HuH-7 (cell line): ENCODE results near the gene FOXO1.

Experiments used
- DNase-seq: peaks from one replicate; pipeline ENCODE4 v3.0.0; 2011; ENCODE audit warnings: low spot score

Gene FOXO1

DNA sequence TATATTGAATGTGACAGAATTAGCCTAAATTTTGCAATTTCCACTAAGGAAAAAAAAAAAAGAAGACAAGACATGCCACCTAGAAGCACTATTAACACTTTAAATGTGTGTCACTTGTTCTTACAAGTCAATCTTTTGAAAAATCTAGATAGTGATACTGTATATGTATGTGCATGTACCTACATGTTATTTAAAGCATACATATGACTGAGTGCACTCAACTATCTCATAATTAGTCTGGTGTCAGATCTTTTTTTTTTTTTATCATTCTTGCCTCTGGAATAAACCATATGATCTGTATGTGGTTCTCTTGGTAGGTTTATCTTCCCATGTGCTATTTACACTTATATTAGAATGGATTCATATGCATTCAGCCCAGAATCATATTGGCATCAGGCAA lies 62.3 kb downstream of the FOXO1 start:
- no peak for DNase-seq

- no peak for DNase-seq
Measured at GRCh38 chr13:40600149-40600751, 66.2 kb downstream of the FOXO1 start.

DNA sequence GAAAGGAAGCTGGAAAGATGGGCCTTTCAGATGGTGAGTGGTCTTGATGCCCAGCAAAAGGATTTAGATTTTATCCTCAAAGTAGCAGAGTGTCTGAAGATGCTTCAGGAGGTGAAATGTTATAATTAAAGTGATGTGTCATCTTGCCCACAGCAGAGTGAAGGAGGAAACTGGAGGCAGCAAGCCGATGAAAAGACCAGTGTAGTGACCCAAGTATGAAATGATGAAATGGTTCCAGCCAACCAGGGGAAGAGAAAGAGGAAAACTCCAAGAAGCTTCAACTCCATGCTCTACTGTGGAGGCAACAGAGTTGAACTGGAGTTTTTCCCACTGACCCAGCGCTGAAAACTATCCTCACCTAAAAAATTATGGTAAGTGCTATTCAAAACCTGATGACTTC lies 66.7 kb downstream of the FOXO1 start:
- no peak for DNase-seq

DNA sequence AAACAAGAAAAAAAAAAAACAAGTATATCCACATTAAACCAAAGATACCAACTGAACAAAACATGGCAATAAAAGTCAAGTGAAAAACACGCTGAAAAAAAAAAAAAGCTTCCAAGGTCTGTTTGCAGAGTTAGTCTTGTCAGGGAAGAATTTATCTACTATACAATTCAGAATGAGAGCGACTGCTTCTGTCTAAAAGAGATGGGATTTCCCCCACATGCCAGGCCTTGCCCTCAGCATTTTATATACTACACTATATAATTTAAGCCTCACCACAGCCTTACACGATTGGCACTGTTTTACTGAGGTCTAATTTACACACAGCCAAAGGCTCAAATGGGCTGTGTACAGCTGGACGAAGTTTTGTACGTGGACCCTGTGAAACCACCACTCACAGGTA lies 67.3 kb downstream of the FOXO1 start:
- DNase-seq: no peak

DNA sequence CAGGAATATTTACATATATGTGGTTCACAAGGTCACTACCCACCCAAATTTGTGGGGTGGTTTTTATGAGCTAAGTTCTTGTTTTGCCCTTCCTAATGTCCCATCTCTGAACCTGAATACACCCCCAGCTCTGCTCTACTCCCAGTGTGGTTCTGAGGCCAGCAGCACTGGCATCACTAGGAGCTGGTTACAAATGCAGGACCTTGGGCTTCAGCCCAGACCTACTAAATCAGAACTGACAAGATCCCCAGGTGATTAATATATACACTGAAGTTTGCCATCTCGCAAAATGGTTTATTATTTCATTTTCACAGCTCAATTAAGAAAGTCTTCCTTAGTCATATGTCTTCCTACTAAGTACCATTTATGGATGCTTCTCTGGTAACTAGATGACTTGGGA lies 67.9 kb downstream of the FOXO1 start:
- no peak for DNase-seq

- no peak for DNase-seq
Measured at GRCh38 chr13:40597735-40598365, 68.6 kb downstream of the FOXO1 start.

GRCh38 chr13:40596484-40596883 lies 70.0 kb downstream of the FOXO1 start:
- no peak for DNase-seq

DNA sequence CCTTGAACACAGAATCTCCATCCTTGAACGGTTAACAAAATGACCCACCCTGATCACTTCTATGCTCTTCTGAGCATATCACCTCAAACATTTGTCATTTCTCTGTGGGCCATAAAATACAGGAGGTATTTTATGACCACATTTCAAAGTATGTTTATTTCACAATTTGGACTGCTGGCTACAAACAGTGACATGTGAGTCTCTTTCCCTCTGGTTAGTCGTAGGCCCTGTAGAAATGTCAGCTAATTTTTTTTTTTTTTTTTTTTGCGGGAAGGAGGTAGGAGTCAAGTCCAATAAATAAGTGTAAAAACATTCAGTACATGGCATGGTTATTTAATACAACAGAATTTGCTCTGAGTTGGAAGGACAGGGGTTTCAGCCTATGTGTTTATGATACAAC lies 70.7 kb downstream of the FOXO1 start:
- DNase-seq: no peak

GRCh38 chr13:40592035-40592434 lies 74.4 kb downstream of the FOXO1 start:
- DNase-seq: no peak

DNA sequence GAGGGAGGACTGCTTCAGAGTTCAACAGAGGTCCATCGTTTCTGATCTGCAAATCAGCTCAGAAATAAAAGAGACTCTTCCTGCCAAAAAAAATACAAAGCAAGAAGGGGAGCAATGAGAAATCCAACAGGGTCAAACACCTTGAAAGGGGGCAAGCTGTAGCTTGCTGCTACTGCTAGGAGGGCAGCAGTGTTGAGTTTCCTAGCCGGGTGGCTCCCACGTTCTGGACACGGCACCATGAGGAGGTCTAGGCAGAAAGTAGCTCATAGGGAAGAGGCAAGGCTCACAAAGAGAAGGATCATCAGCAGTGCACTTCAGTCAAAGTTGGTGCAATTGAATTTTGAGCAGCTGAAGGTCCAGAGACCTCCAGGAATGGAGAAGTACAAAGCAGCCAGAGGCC lies 75.3 kb downstream of the FOXO1 start:
- no peak for DNase-seq

GRCh38 chr13:40590112-40590862 lies 76.2 kb downstream of the FOXO1 start:
- no peak for DNase-seq

- DNase-seq: no peak
Measured at GRCh38 chr13:40589285-40590109, 76.9 kb downstream of the FOXO1 start.

DNA sequence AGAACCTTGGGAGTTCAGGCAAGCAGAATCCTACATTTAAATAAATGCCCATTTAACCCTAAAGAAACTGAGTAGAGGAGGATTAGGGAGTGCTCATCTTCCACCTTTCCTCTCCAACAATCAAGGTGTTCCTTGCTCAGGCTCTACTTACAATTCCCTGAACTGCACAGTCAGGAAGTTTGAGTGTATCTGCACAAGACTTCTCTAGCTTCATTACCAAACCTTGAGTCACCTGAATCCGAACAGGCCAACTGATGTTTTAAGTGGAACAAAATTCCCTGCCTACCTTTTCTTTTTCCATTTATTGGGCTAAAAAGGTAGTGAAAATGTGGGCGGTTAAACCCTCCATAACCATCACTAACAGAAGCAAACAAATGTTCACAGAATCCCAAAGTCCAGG lies 78.3 kb downstream of the FOXO1 start:
- DNase-seq: no peak

GRCh38 chr13:40586886-40587565 lies 79.4 kb downstream of the FOXO1 start:
- DNase-seq: no peak

- DNase-seq: no peak
Measured at GRCh38 chr13:40585911-40586471, 80.5 kb downstream of the FOXO1 start.

DNA sequence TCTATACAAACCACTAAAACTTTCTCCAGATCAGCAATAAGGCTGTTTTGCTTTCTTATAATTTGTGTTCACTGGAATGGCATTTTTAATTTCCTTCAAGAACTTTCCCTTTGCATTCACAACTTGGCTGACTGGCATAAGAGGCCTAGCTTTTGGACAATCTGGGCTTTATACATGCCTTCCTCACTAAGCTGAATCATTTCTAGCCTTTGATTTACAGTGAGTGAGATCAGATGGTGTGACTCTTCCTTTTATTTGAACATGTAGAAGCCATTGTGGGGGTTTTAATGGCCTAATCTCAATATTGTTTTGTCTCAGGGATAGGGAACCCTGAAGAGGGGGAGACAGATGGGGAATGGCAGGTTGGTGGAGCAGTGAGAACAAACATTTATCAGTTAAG lies 82.7 kb downstream of the FOXO1 start:
- DNase-seq: no peak

DNA sequence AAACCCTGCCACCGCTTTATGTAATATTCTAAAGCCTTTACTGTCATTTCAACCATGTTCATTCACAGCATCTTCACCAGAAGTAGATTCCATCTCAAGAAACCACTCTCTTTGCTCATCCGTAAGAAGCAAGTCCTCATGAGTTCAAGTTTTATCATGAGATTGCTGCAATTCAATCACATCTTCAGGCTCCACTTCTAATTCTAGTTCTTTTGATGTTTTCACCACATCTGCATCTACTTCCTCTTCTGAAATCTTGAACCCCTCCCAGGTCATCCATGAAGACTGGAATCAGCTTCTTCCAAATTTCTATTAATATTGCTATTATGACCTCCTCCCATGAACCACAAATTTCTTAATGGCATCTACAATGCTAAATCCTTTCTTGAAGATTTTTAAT lies 83.9 kb downstream of the FOXO1 start:
- no peak for DNase-seq

GRCh38 chr13:40581277-40581579 lies 85.2 kb downstream of the FOXO1 start:
- DNase-seq: no peak

GRCh38 chr13:40580566-40581276 lies 85.7 kb downstream of the FOXO1 start:
- no peak for DNase-seq

DNA sequence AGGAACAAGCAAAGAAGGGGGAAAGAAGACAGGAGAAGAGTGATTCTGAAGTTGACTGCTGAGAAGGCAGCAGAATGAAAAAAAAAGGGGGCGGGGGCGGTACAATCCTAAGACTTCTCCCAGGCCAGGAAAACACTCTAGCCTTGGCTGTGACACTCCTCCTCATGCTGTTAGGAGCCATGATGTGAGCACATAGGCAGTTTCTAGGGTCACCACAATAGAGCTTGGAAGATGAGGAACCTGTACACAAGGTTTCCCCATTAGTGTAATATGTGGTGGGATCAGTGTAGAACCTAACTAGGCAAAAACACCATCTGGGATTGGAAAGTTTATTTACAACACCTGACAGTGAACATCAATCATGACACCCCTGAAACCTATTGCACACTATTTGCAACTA lies 86.9 kb downstream of the FOXO1 start:
- DNase-seq: no peak

GRCh38 chr13:40578055-40578454 lies 88.4 kb downstream of the FOXO1 start:
- no peak for DNase-seq
